ENCODE measurements around the gene GAREM1.

GRCh38 chr18:32276906-32277305, 193.8 kb downstream of the GAREM1 start:
- TF ChIP-seq EZH2 (IDR thresholded peaks at IDR 0.05; ENCODE audit: borderline replicate concordance, low read length), result no peak
- TF ChIP-seq CTCF (IDR thresholded peaks at IDR 0.05; ENCODE audit: low read length), result no peak
